K562 (cell line): Measurements from ENCODE around the gene HIVEP3. TPM values are rescaled to one million over a fixed set of nuclear protein-coding genes. Genes with fewer than 3 reads are reported as not detected.

ENCODE experiments used
- ATAC-seq: fragments of 200-7000 bp; cut with Tn5 transposase; 3 replicates; pipeline ENCODE4 v1.9.1; 2020; ENCODE audit warnings: moderate library complexity
- BruUV-seq: library from RNA; stranded (reverse); fragments of 400-500 nt; replicated peaks from 2 replicates; lab custom pipeline; 2021; lab: Mats Ljungman, UMichigan
- CTCF ChIA-PET: fragments of 300-600 bp; formaldehyde crosslinking; extraction: SDS; loops from one replicate; lab custom pipeline; 2021; ENCODE audit warnings: low intra/inter-chr PET ratio; lab: Yijun Ruan, JAX
- POLR2A ChIA-PET: fragments of 300-600, 350-650 bp; sonication (Branson Sonifier 250); formaldehyde crosslinking; extraction: SDS; loops from one replicate; lab custom pipeline; 2021; ENCODE audit warnings: antibody characterized with exemption, inconsistent platforms; lab: Yijun Ruan, JAX
- DNase-seq, 4 experiments: peaks; one replicate each; pipeline versions ENCODE4 v3.0.0 to v3.0.0-alpha.2; 2011 to 2018; ENCODE audit warnings: low spot score in 3 of 4, mixed read lengths in 3 of 4; ENCODE audit errors: extremely low read depth in 1 of 4
- FAIRE-seq: peaks from 2 replicates; lab custom pipeline; 2011; peaks lifted over from hg19 to GRCh38; lab: Jason Lieb, UNC
- H2AFZ ChIP-seq: 2 replicates; pipeline ENCODE4 v1.6.0; 2011; ENCODE audit warnings: low read depth, low read length, control low read depth, inconsistent platforms
- H3K27ac ChIP-seq: fragments of 200-600 bp; 3 replicates; pipeline ENCODE4 v1.8.0; 2011; ENCODE audit warnings: low read depth, mild to moderate bottlenecking, control low read depth, inconsistent platforms, low read length, moderate library complexity, mixed read lengths; ENCODE audit errors: extremely low read depth
- H3K27me3 ChIP-seq, 2 experiments: fragments of 300-600 bp in 1 of 2; 2 replicates in 1 of 2; 3 replicates in 1 of 2; pipeline versions ENCODE4 v1.6.0 to v1.8.0; 2011; ENCODE audit warnings: inconsistent platforms in 2 of 2, low read length in 2 of 2, mild to moderate bottlenecking in 1 of 2, mixed read lengths in 1 of 2, moderate library complexity in 1 of 2; ENCODE audit not compliant: control insufficient read depth in 2 of 2, insufficient read depth in 2 of 2
- H3K36me3 ChIP-seq: fragments of 300-600 bp; 3 replicates; pipeline ENCODE4 v1.8.0; 2011; ENCODE audit warnings: mild to moderate bottlenecking, low read length, inconsistent platforms; ENCODE audit not compliant: control insufficient read depth, insufficient read depth
- H3K4me1 ChIP-seq, 2 experiments: fragments of 200-600 bp in 1 of 2; replicated peaks in 1 of 2; 2 replicates in 1 of 2; 3 replicates in 1 of 2; pipeline versions ENCODE4 v1.5.1 to v1.8.0; 2011; ENCODE audit warnings: inconsistent platforms in 2 of 2, low read length in 2 of 2, mild to moderate bottlenecking in 1 of 2, mixed read lengths in 1 of 2, moderate library complexity in 1 of 2; ENCODE audit not compliant: control insufficient read depth in 2 of 2, insufficient read depth in 2 of 2
- H3K4me2 ChIP-seq: 2 replicates; pipeline ENCODE4 v1.6.1; 2011; ENCODE audit warnings: low read length, control low read depth, inconsistent platforms, mixed read lengths; ENCODE audit not compliant: insufficient read depth
- H3K4me3 ChIP-seq: fragments of 200-600 bp; sonication (generic), shearing (Covaris generic); 2 replicates; pipeline ENCODE4 v1.5.1; 2016; ENCODE audit warnings: control low read depth, inconsistent platforms
- H3K79me2 ChIP-seq: fragments of 200-600 bp; 3 replicates; pipeline ENCODE4 v1.8.0; 2011; ENCODE audit warnings: low read length, inconsistent platforms; ENCODE audit not compliant: control insufficient read depth, insufficient read depth
- H3K9ac ChIP-seq, 2 experiments: 2 replicates each; pipeline versions ENCODE4 v1.6.0 to v1.6.1; 2011; ENCODE audit warnings: low read depth in 2 of 2, low read length in 2 of 2, control low read depth in 1 of 2, inconsistent platforms in 1 of 2, mild to moderate bottlenecking in 1 of 2, mixed read lengths in 1 of 2; ENCODE audit not compliant: insufficient read depth in 1 of 2
- H3K9me1 ChIP-seq: one replicate; pipeline ENCODE4 v1.6.0; 2011; ENCODE audit warnings: inconsistent platforms, mild to moderate bottlenecking, low read length, moderate library complexity; ENCODE audit not compliant: control insufficient read depth, insufficient read depth
- H3K9me3 ChIP-seq: replicated peaks from 2 replicates; pipeline ENCODE4 v1.5.1; 2011; ENCODE audit warnings: low read depth, low read length, inconsistent platforms; ENCODE audit not compliant: control insufficient read depth, insufficient read depth
- H4K20me1 ChIP-seq: replicated peaks from 2 replicates; pipeline ENCODE4 v1.6.1; 2011; ENCODE audit warnings: low read length, inconsistent platforms, mixed read lengths; ENCODE audit not compliant: control insufficient read depth, insufficient read depth
- DPF2 ChIP-seq: fragments of 450-650 bp; IDR thresholded peaks from 2 replicates; pipeline ENCODE4 v1.6.1; 2016
- FOXA3 ChIP-seq, 2 experiments: fragments of 450-650 bp in 1 of 2; sonication (generic) in 1 of 2; formaldehyde crosslinking; IDR thresholded peaks in 1 of 2; conservative IDR thresholded peaks in 1 of 2; 2 replicates each; pipeline versions ENCODE4 v1.4.0 to v1.8.0; 2020 to 2022; ENCODE audit warnings: mild to moderate bottlenecking in 2 of 2, missing genetic modification reagents in 1 of 2
- HMG20A ChIP-seq: fragments of 450-650 bp; formaldehyde crosslinking; conservative IDR thresholded peaks from 2 replicates; pipeline ENCODE4 v1.4.0; 2020; ENCODE audit warnings: mild to moderate bottlenecking, mixed read lengths
- KHSRP ChIP-seq: fragments of 450-650 bp; IDR thresholded peaks from 2 replicates; pipeline ENCODE4 v1.6.1; 2017
- TSHZ1 ChIP-seq: fragments of 250-450 bp; sonication (Bioruptor Pico); IDR thresholded peaks from 2 replicates; pipeline ENCODE4 v1.4.0; 2020; ENCODE audit warnings: mild to moderate bottlenecking, moderate library complexity
- ZNF212 ChIP-seq: fragments of 450-650 bp; formaldehyde crosslinking; IDR thresholded peaks from 2 replicates; pipeline ENCODE4 v1.4.0; 2020; ENCODE audit warnings: mild to moderate bottlenecking
- WGBS: fragments of 100-300 bp; shearing (Covaris generic); methylation state at CpG from one replicate; pipeline ENCODE4 v1.1.6; 2016; ENCODE audit warnings: low coverage, mixed read lengths; ENCODE audit not compliant: insufficient coverage; ENCODE audit errors: missing lambda C conversion rate; 5-methylcytosine and 5-hydroxymethylcytosine counted together
- in situ Hi-C: fragments of 300-500 bp; cut with MboI; formaldehyde crosslinking; loops from 4 replicates; pipeline ENCODE4 v1.15.0; 2018; ENCODE audit warnings: inconsistent platforms, mixed read lengths
- intact Hi-C: fragments of 100-400 bp; cut with micrococcal nuclease; formaldehyde crosslinking; loops from 2 replicates; pipeline ENCODE4 v1.14.2; 2022
- polyA plus RNA-seq, 8 experiments: library from polyadenylated mRNA; depleted of rRNA in 4 of 8; stranded (reverse) in 5 of 8; unstranded in 3 of 8; fragments of >200 nt; fragmentation: Nextera tagmentation in 2 of 8; fragmentation: Illumina TruSeq in 1 of 8; extraction: Ambion mirVana in 2 of 8; extraction: Trizol in 1 of 8; gene quantifications; 2 replicates each; pipeline versions ENCODE4 v1.2.1 to v1.2.3, GENCODE V29; 2011 to 2014; ENCODE audit warnings: inconsistent platforms in 1 of 8, missing spikeins in 1 of 8
- total RNA-seq, 7 experiments: library from RNA; depleted of rRNA in 6 of 7; stranded (reverse); fragments of >200 nt in 6 of 7; fragmentation: Illumina TruSeq in 2 of 7; extraction: Trizol in 2 of 7; gene quantifications; 2 replicates each; pipeline versions ENCODE4 v1.2.1 to v1.2.3, GENCODE V29; 2011 to 2021; ENCODE audit warnings: low replicate concordance in 1 of 7

HIVEP3 gene
- total and polyA plus RNA-seq, 9 of the 15 experiments (the other 6 are each of a cell fraction or from before 2014, with no cell fraction given), result 0.09 to 0.58 (median 0.34) TPM; not detected in 1

- TF ChIP-seq HMG20A (CRISPR knock-in tag) (no peak), DPF2 (no peak), ZNF212 (no peak), TSHZ1 (CRISPR knock-in tag) (no peak), FOXA3 (CRISPR knock-in tag; conservative IDR thresholded peaks at IDR 0.05 in 1 of 2, IDR thresholded peaks at IDR 0.05 in 1 of 2) (no peak), KHSRP (no peak)
- H3K27ac ChIP-seq, result no peak overlapping the region
- peaks cover 23 to 44% of the 10 kb centered on the region in 2 experiments; a peak in 4 of 5 replicates for H3K27me3 ChIP-seq
- no TSS peak for BruUV-seq
- H3K4me1 ChIP-seq, result peaks cover 0 to 12% of the 10 kb centered on the region in 2 experiments; a peak in 2 of 5 replicates
- intact Hi-C loops (no loop called here), in situ Hi-C loops (no loop called here)
- CTCF ChIA-PET, result no interaction called here
- H2AFZ ChIP-seq, result no peak overlapping the region
- POLR2A ChIA-PET, result no interaction called here
- FAIRE-seq, result no peak
- no peaks in the 10 kb centered on the region for H3K79me2 ChIP-seq
- H3K4me2 ChIP-seq, result no peak overlapping the region
- no peak overlapping the region for H3K4me3 ChIP-seq
- no peaks in the 10 kb centered on the region for H3K36me3 ChIP-seq
- DNase-seq, result no peak
- no peaks in the 10 kb centered on the region for H3K9me3 ChIP-seq
- H3K9me1 ChIP-seq, result no peaks in the 10 kb centered on the region
- H4K20me1 ChIP-seq, result 0 out of 2 replicates have a peak, but pooled peaks cover 3% of the 10 kb centered on the region
- no peak for ATAC-seq
- no peak overlapping the region for H3K9ac ChIP-seq
- WGBS, result 4% methylated on average over 4 of the region's 4 CpGs
These were observed 2.7 kb downstream of the HIVEP3 start for GRCh38 chr1:41915786-41916571.
